ENCODE data around the gene UTS2.

DNA sequence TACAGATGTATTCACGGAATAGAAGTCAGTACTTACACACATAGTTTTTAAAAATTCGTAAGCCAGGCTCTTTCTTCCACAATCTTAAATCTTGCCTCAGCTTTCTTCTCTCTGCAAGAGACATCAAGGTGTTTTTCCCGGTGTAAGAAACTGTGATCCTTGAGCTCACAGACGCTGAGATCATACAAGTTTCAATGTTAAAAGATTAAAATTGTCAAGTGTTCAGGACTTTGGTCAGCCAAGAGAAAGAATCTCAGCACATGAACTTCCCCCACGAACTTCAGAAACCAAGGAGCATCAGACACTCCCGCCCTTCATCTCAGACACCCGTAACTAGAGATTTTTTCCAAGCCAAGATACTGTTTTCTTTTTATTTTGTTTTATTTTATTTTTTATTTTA, 6.2 kb downstream of the UTS2 start:
- no peak for TF ChIP-seq YY1 (IDR thresholded peaks at IDR 0.05; ENCODE audit: insufficient read depth, insufficient replicate concordance, low read depth, low read length)
- TF ChIP-seq, protein P1, sequence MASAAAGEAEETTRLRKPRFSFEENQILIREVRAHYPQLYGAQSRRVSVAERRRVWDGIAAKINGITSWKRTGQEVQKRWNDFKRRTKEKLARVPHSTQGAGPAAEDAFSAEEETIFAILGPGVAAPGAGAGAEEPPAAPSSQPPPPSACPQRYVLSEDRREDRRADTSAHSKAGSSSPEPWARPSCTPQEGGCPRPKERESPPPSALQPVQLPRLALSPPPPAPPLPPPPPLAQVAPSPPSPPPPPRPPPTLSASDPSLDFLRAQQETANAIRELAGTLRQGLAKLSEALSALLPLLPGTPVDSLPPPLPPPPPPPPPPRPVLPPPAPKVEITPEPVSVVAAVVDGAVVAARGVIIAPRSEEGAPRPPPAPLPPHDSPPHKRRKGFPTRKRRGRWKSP (CRISPR knock-in tag; IDR thresholded peaks at IDR 0.05), result no peak
- no peak for TF ChIP-seq JUND (CRISPR knock-in tag; IDR thresholded peaks at IDR 0.05)
- TF ChIP-seq, protein P2, sequence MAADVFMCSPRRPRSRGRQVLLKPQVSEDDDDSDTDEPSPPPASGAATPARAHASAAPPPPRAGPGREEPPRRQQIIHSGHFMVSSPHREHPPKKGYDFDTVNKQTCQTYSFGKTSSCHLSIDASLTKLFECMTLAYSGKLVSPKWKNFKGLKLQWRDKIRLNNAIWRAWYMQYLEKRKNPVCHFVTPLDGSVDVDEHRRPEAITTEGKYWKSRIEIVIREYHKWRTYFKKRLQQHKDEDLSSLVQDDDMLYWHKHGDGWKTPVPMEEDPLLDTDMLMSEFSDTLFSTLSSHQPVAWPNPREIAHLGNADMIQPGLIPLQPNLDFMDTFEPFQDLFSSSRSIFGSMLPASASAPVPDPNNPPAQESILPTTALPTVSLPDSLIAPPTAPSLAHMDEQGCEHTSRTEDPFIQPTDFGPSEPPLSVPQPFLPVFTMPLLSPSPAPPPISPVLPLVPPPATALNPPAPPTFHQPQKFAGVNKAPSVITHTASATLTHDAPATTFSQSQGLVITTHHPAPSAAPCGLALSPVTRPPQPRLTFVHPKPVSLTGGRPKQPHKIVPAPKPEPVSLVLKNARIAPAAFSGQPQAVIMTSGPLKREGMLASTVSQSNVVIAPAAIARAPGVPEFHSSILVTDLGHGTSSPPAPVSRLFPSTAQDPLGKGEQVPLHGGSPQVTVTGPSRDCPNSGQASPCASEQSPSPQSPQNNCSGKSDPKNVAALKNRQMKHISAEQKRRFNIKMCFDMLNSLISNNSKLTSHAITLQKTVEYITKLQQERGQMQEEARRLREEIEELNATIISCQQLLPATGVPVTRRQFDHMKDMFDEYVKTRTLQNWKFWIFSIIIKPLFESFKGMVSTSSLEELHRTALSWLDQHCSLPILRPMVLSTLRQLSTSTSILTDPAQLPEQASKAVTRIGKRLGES (CRISPR knock-in tag; IDR thresholded peaks at IDR 0.05; ENCODE audit: borderline replicate concordance), result no peak
- TF ChIP-seq NFRKB (IDR thresholded peaks at IDR 0.05), result no peak
- TF ChIP-seq RFX5 (IDR thresholded peaks at IDR 0.05; ENCODE audit: low read depth, low read length), result no peak
- no peak for TF ChIP-seq ARNTL (CRISPR knock-in tag; IDR thresholded peaks at IDR 0.05)

Data from HepG2 (cell line).